Right atrium auricular region (tissue), 2 donors: Measurements from ENCODE around the gene UPK3BL2. TPM values are rescaled to one million over a fixed set of nuclear protein-coding genes. Genes with fewer than 3 reads are reported as not detected.
"Not testable (repeated sequence)": the region's sequence is repeated elsewhere in the genome, so short reads cannot be mapped to it uniquely, and the experiment has no call there.

Experiments used
- DNase-seq: peaks from one replicate; pipeline ENCODE4 v3.0.0-alpha.2; 2019; ENCODE audit warnings: low spot score
- H3K27ac ChIP-seq, 2 donors: fragments of 200-600 bp; sonication (generic); 1 replicate in 1 of 2; 2 replicates in 1 of 2; pipeline ENCODE4 v1.5.1; 2016 to 2019
- H3K27me3 ChIP-seq, 2 donors: fragments of 200-600 bp; sonication (generic); one replicate each; pipeline versions ENCODE4 v1.5.1 to v1.6.0; 2017 to 2019
- H3K36me3 ChIP-seq: fragments of 200-600 bp; sonication (generic); one replicate; pipeline ENCODE4 v1.5.1; 2016
- H3K4me1 ChIP-seq, 2 donors: fragments of 200-600 bp; sonication (generic); one replicate each; pipeline versions ENCODE4 v1.5.1 to v1.6.0; 2017 to 2019
- H3K4me3 ChIP-seq, 2 donors: fragments of 200-600 bp; sonication (generic); 1 replicate in 1 of 2; 2 replicates in 1 of 2; pipeline ENCODE4 v1.5.1; 2017 to 2019; ENCODE audit warnings: mild to moderate bottlenecking in 1 of 2, moderate library complexity in 1 of 2
- H3K9me3 ChIP-seq, 2 donors: fragments of 200-600 bp; sonication (generic); one replicate each; pipeline ENCODE4 v1.5.1; 2019
- total RNA-seq, 2 donors: library from RNA; depleted of rRNA; stranded (reverse); fragments of >200 nt; gene quantifications; one replicate each; pipeline ENCODE4 v1.1.0, GENCODE V29; 2016

The UPK3BL2 gene
- total RNA-seq, 2 donors from 2014 or later: 0.83 to 0.89 TPM

GRCh38 chr7:102493220-102493935 lies 50.1 kb downstream of the UPK3BL2 start:
- H3K4me3 ChIP-seq, DNase-seq, H3K36me3 ChIP-seq, H3K27me3 ChIP-seq, H3K27ac ChIP-seq, H3K4me1 ChIP-seq, H3K9me3 ChIP-seq: not testable (repeated sequence)

- not testable (repeated sequence) for H3K27me3 ChIP-seq
Observed at GRCh38 chr7:102490529-102491075, 52.9 kb downstream of the UPK3BL2 start.

More at GRCh38 chr7:102490529-102491075, 52.9 kb downstream of the UPK3BL2 start:
- H3K36me3 ChIP-seq, H3K4me1 ChIP-seq, H3K9me3 ChIP-seq, H3K4me3 ChIP-seq, H3K27ac ChIP-seq: not testable (repeated sequence)
- peak; percentile 53 for DNase-seq

Other genes with a start within 250 kb of the UPK3BL2 start
- not detected for gene SPDYE6, start 187.3 kb downstream of the UPK3BL2 start, total RNA-seq
- 1 to 10 TPM; 9.6 to 9.8 TPM for gene PRKRIP1, start 147.3 kb downstream of the UPK3BL2 start, total RNA-seq
- 10 to 100 TPM in 1 of 2 donors, 1 to 10 TPM in 1; 5.9 to 13.3 TPM for gene ORAI2, start 110.1 kb downstream of the UPK3BL2 start, total RNA-seq
- gene ALKBH4, start 78.8 kb downstream of the UPK3BL2 start, total RNA-seq: 10 to 100 TPM; 10.8 to 16.8 TPM
- 10 to 100 TPM in 1 of 2 donors, 1 to 10 TPM in 1; 9.8 to 13.7 TPM for gene LRWD1, start 78.7 kb downstream of the UPK3BL2 start, total RNA-seq
- 10 to 100 TPM; 19.2 to 34.8 TPM for gene POLR2J, start 64.8 kb downstream of the UPK3BL2 start, total RNA-seq
- gene RASA4B, start 25.9 kb downstream of the UPK3BL2 start, total RNA-seq: 1 to 10 TPM; 4.3 to 7.5 TPM
- under 1 TPM in 1 of 2 donors, not detected in 1; 0.16 TPM for gene SPDYE2, start 7.5 kb upstream of the UPK3BL2 start, total RNA-seq
- gene POLR2J3, start 28.9 kb upstream of the UPK3BL2 start, total RNA-seq: 10 to 100 TPM in 1 of 2 donors, 1 to 10 TPM in 1; 6.2 to 10.8 TPM
- 1 to 10 TPM; 7.0 to 8.6 TPM for gene RASA4, start 73.1 kb upstream of the UPK3BL2 start, total RNA-seq
- 10 to 100 TPM; 12.0 to 24.4 TPM for gene UPK3BL1, start 99.1 kb upstream of the UPK3BL2 start, total RNA-seq
- gene SPDYE2B, start 106.6 kb upstream of the UPK3BL2 start, total RNA-seq: not detected
- 1 to 10 TPM in 1 of 2 donors, under 1 TPM in 1; 0.44 to 1.4 TPM for gene POLR2J2, start 128.0 kb upstream of the UPK3BL2 start, total RNA-seq
- gene FAM185A, start 205.3 kb upstream of the UPK3BL2 start, total RNA-seq: 1 to 10 TPM; 4.6 to 9.6 TPM